GM10266 (cell line): ENCODE results near the gene IFT80.

Experiments used
- DNase-seq: peaks from one replicate; pipeline ENCODE4 v3.0.0; 2012; ENCODE audit errors: extremely low spot score
- TF ChIP-seq, protein P1 (sequence below): IDR thresholded peaks from 2 replicates; pipeline ENCODE4 v1.5.1; 2012; ENCODE audit warnings: mild to moderate bottlenecking, low read depth; ENCODE audit not compliant: control insufficient read depth, insufficient read depth; ENCODE audit errors: missing control alignments

The IFT80 gene

DNA sequence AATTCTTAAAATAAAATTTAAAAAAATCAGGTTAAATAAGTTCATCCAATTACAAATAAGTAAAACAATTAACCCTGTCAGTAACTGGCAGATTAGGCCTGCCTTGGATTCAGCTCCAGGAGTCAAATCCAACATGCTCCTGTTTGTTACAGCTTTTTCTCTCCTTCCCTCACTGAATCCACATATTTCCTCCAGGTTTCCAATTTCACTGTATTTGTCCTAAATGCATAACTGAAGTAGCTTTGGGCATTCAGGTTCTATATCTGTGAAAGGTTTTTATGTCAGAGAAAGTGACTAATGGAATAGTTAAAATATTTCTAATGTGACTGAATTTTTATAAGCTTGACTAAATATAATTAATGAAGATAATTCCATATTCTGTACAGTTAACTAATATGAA, 79.7 kb downstream of the IFT80 start:
- no peak for DNase-seq
- TF ChIP-seq, protein P1, sequence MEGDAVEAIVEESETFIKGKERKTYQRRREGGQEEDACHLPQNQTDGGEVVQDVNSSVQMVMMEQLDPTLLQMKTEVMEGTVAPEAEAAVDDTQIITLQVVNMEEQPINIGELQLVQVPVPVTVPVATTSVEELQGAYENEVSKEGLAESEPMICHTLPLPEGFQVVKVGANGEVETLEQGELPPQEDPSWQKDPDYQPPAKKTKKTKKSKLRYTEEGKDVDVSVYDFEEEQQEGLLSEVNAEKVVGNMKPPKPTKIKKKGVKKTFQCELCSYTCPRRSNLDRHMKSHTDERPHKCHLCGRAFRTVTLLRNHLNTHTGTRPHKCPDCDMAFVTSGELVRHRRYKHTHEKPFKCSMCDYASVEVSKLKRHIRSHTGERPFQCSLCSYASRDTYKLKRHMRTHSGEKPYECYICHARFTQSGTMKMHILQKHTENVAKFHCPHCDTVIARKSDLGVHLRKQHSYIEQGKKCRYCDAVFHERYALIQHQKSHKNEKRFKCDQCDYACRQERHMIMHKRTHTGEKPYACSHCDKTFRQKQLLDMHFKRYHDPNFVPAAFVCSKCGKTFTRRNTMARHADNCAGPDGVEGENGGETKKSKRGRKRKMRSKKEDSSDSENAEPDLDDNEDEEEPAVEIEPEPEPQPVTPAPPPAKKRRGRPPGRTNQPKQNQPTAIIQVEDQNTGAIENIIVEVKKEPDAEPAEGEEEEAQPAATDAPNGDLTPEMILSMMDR = no peak

DNA sequence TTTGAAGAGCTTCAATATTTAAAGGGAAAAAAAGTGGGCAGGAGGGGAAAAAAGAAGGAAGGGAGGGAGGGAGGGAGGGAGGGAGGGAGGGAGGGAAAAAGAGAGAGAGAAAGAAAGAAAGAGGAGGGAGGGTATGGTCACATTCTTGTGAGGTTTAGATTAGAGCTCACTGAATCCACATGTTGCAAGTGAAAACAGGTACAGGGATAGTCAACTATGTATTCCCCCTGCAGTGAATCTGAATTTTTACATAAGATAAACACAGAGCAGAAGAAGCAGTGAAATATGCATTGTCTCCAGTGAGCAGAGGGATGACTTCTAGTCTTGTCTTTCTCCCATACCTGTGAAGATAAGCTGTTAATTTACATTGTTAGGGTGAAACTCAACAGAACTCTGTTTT, 84.0 kb downstream of the IFT80 start:
- TF ChIP-seq, protein P1 = no peak
- no peak for DNase-seq

DNA sequence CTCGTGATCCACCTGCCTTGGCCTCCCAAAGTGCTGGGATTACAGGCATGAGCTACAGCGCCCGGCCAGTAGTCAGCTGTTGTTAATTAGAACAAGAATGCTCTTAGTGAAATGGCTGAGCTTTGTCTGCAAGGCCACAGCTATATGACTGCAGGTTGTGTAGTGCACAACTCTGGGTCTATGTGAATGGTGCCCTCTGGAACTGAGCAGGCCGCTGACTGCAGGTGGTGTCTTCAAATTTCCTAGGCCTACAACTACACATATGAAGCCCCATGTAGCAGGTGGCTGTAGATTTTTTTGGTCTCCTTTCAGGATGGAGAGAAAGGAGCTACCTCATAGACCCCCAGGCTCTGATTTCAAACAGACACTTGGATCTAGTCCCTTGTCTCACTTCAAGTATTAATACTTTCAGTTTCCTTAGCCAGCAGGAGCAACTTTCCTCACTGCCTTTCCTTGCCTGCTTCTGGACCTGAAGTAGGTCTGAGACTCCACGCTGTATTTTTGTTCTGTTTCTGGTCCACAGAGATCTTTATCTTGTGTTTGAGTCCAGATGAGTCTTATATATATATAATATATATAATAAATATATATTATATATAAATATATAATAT, 86.9 kb downstream of the IFT80 start:
- TF ChIP-seq, protein P1 = no peak
- no peak for DNase-seq

DNA sequence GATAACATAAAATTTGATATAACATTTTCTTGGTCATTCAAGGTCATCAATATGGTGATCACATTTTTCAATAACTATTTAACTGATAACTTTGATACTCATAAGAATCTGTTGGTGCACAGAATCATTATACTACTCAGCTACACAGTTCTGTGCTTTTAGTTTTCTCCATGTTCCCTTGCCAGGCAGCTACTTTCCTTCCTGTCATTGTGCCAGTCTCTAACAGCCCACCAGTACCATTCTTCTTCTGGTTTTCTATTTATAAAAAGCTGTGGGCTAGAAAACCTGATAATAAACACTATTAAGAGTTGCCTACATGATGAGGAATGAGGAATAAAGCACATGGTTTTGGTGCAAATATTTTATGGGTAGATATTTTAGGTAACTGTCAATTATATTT, 96.2 kb downstream of the IFT80 start:
- DNase-seq = no peak
- TF ChIP-seq, protein P1 = no peak

DNA sequence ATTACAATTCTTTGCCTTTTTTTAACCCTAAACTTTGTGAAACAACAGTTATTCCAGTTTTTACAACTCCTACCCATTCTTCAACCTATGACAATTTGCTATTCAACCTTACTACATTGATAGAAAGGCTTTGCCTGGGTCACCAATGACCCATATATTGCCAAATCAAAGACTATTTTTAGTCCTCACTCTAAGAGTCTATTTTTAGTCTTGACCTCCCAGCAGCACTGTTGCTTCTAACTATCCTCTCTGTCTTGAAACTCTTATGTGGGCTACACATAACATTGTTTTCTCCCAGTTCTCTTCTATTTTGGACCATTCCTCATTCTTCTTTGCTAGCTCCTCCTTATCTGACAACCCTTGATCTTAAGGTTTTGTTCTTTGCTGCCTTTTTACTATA, 102.4 kb downstream of the IFT80 start:
- DNase-seq = no peak
- TF ChIP-seq, protein P1 = no peak

DNA sequence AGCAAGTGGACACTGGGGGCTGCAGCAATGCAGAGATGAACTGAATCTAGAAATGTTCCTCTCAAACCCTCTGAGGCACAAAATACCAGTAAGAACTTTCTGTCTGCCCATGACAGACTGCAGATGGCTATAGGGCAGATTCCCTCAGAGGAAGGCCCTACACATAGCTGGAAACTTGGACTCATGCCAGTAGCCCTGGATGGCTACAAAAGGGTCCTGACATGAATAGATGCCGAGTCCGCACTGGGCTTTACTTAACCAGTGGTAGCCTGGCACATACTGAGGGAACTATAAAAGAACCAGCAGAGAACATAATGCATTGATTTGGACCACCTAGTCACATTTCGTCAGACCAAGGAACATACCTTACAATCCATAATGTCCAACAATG, 107.1 kb downstream of the IFT80 start:
- TF ChIP-seq, protein P1 = no peak
- DNase-seq = no peak

DNA sequence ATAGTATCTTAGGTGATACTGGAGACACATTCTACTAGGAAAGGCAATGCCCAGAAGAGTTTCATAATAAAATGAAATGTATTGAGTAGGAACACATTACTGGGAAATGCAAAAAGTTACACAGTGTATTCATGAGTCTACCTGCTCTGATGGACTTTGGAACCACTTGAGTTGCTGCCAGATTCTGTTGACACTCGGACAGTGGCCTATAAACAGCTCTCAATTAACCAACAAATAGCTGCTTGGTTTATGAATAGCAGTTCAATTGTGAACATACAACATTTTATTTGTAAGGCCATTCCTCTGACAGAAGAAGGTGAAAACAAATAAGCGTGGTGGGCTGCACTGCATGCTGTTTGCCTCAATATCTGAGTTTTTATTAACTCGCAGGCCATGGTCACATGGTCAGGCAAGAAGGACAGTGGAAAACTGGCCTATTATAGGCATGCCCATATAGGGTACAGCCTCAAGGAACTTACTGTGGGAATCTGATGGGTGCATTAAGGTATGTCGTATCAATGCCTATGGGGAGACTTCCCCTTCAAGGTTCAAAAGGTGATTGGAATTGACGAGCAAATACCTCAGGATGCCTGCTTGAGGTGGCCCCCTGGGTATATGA, 107.6 kb downstream of the IFT80 start:
- TF ChIP-seq, protein P1 = no peak
- no peak for DNase-seq
